ENCODE measurements around the gene C22orf39. TPM values are rescaled to one million over a fixed set of nuclear protein-coding genes. Genes with fewer than 3 reads are reported as not detected.

Gene C22orf39
- total RNA-seq (2021; fragmentation: NEBNext Ultra II Directional; extraction: Animal tissue kit (Norgen Biotek cat#: 25700)): 10 to 100 TPM; 11.2 to 12.7 (median 12.2) TPM
- long read RNA-seq, transcript C22orf39-202 (3 exons, 3,350 nt): minor isoform, 9 of 35 reads
- long read RNA-seq, transcript C22orf39-203 (3 exons, 1,005 nt): major isoform, 20 of 35 reads
- long read RNA-seq, partial matches to known transcripts: 1 of 35 reads
- long read RNA-seq, other reads (novel, unspliced or antisense): 5 of 35 reads

GRCh38 chr22:19447330-19448075 lies at the start of gene C22orf39:
C22orf39 (minus strand) TSS chr22:19447711; CDS start chr22:19447688, 23 bp downstream.
- Mint-ChIP-seq H3K9me3 (no peaks in the 10 kb centered on the region), H3K36me3 (ENCODE audit: low read depth) (peaks cover 14% of the 10 kb centered on the region), H3K4me1 (ENCODE audit: low read depth) (peaks cover 22% of the 10 kb centered on the region), H3K27me3 (ENCODE audit: insufficient read depth) (peaks cover 5% of the 10 kb centered on the region), H3K27ac (peak within 1 kb of the TSS; percentile 82), H3K4me3 (peak within 1 kb of the TSS; percentile 89)
- no peak for TF ChIP-seq CTCF (IDR thresholded peaks at IDR 0.05)
- DNase-seq: peak; percentile 87

- TF ChIP-seq CTCF (IDR thresholded peaks at IDR 0.05): no peak
- peak; percentile 87 for DNase-seq
- no peaks in the 10 kb centered on the region for H3K9me3 Mint-ChIP-seq
- peak overlapping the region; percentile 94 for H3K27ac Mint-ChIP-seq
- H3K4me1 Mint-ChIP-seq (ENCODE audit: low read depth): peaks cover 15% of the 10 kb centered on the region
- no peaks in the 10 kb centered on the region; the same call in 1 of the 2 replicates for H3K27me3 Mint-ChIP-seq (ENCODE audit: insufficient read depth)
- no peak overlapping the region for H3K4me3 Mint-ChIP-seq
- H3K36me3 Mint-ChIP-seq (ENCODE audit: low read depth): peaks cover 4% of the 10 kb centered on the region
Observed at GRCh38 chr22:19497245-19497644, 49.7 kb upstream of the C22orf39 start.

GRCh38 chr22:19496324-19496630 lies 48.8 kb upstream of the C22orf39 start:
- H3K36me3 Mint-ChIP-seq (ENCODE audit: low read depth): peaks cover 4% of the 10 kb centered on the region
- TF ChIP-seq CTCF (IDR thresholded peaks at IDR 0.05): no peak

GRCh38 chr22:19495562-19496323 lies 48.2 kb upstream of the C22orf39 start:
- peak overlapping the region; percentile 53; the same call in 1 of the 2 replicates for H3K27ac Mint-ChIP-seq
- peak; percentile 23 for DNase-seq

More at GRCh38 chr22:19496324-19496630, 48.8 kb upstream of the C22orf39 start:
- Mint-ChIP-seq H3K27ac (no peak overlapping the region), H3K4me3 (no peak overlapping the region), H3K27me3 (ENCODE audit: insufficient read depth) (peaks cover 2% of the 10 kb centered on the region; the same call in 1 of the 2 replicates), H3K9me3 (no peaks in the 10 kb centered on the region), H3K4me1 (ENCODE audit: low read depth) (peaks cover 15% of the 10 kb centered on the region)
- no peak for DNase-seq

More at GRCh38 chr22:19495562-19496323, 48.2 kb upstream of the C22orf39 start:
- H3K4me3 Mint-ChIP-seq: no peak overlapping the region
- peak; percentile 69 for TF ChIP-seq CTCF (IDR thresholded peaks at IDR 0.05)
- peaks cover 4% of the 10 kb centered on the region for H3K36me3 Mint-ChIP-seq (ENCODE audit: low read depth)
- peaks cover 15% of the 10 kb centered on the region for H3K4me1 Mint-ChIP-seq (ENCODE audit: low read depth)
- H3K9me3 Mint-ChIP-seq: no peaks in the 10 kb centered on the region
- peaks cover 2% of the 10 kb centered on the region; the same call in 1 of the 2 replicates for H3K27me3 Mint-ChIP-seq (ENCODE audit: insufficient read depth)

Data from HFFc6 (cell line).